22Rv1 (cell line): Measurements from ENCODE around the gene CDK14.

Source experiments
- ZFX ChIP-seq: fragments of 450-650 bp; IDR thresholded peaks from 2 replicates; pipeline ENCODE4 v1.6.1; 2017; ENCODE audit warnings: antibody characterized with exemption, borderline replicate concordance
- TF ChIP-seq, protein P1 (sequence below): fragments of 450-650 bp; IDR thresholded peaks from 2 replicates; pipeline ENCODE4 v1.5.1; 2017; ENCODE audit warnings: mild to moderate bottlenecking

DNA sequence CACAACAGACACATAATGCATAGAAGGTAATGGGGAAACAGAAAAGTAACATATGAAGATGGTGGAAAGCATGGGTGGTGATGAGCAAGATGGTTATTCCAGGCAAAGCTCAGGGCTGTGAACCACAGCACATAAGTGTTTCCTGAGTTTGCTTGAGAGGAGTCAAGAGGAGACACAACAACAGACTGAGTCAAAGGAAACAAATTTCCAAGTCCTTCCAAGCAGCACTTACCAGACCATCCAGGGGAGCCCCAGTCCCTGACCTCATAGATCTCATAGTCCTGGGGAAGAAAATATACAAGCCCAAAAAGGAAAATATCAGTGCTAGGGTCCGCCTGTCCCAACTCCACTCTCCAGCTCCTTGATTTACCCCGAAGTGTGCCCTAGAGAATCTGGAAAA is 451.5 kb downstream of the CDK14 start:
- TF ChIP-seq, protein P1, sequence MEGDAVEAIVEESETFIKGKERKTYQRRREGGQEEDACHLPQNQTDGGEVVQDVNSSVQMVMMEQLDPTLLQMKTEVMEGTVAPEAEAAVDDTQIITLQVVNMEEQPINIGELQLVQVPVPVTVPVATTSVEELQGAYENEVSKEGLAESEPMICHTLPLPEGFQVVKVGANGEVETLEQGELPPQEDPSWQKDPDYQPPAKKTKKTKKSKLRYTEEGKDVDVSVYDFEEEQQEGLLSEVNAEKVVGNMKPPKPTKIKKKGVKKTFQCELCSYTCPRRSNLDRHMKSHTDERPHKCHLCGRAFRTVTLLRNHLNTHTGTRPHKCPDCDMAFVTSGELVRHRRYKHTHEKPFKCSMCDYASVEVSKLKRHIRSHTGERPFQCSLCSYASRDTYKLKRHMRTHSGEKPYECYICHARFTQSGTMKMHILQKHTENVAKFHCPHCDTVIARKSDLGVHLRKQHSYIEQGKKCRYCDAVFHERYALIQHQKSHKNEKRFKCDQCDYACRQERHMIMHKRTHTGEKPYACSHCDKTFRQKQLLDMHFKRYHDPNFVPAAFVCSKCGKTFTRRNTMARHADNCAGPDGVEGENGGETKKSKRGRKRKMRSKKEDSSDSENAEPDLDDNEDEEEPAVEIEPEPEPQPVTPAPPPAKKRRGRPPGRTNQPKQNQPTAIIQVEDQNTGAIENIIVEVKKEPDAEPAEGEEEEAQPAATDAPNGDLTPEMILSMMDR = no peak
- no peak for TF ChIP-seq ZFX
